Stimulated activated effector memory CD8-positive, alpha-beta T cell treated with anti-CD3 and anti-CD28 coated beads, Interleukin-12 subunit alpha, Interleukin-12 subunit beta, amount 100 ng/mL, for 72 hours (primary cell): ENCODE results near the gene PELI2.

ENCODE experiments used
- ATAC-seq: fragments of 150-1000 bp; cut with Tn5 transposase; 2 replicates; pipeline ENCODE4 v1.10.0; 2021
- DNase-seq, 2 donors: peaks; one replicate each; pipeline ENCODE4 v3.0.0; 2021 to 2022; ENCODE audit warnings: low spot score in 2 of 2
- H3K27ac Mint-ChIP-seq: one replicate; pipeline ENCODE4 v1.8.0; 2022; ENCODE audit warnings: mild to moderate bottlenecking, mixed read lengths
- H3K36me3 Mint-ChIP-seq: one replicate; pipeline ENCODE4 v1.8.0; 2022; ENCODE audit warnings: mild to moderate bottlenecking, mixed read lengths
- H3K4me1 Mint-ChIP-seq: one replicate; pipeline ENCODE4 v1.8.0; 2022; ENCODE audit warnings: mixed read lengths
- H3K4me3 Mint-ChIP-seq: one replicate; pipeline ENCODE4 v1.8.0; 2022; ENCODE audit warnings: mild to moderate bottlenecking, mixed read lengths
- H3K9me3 Mint-ChIP-seq: one replicate; pipeline ENCODE4 v1.8.0; 2022; ENCODE audit warnings: mixed read lengths

PELI2 gene

DNA sequence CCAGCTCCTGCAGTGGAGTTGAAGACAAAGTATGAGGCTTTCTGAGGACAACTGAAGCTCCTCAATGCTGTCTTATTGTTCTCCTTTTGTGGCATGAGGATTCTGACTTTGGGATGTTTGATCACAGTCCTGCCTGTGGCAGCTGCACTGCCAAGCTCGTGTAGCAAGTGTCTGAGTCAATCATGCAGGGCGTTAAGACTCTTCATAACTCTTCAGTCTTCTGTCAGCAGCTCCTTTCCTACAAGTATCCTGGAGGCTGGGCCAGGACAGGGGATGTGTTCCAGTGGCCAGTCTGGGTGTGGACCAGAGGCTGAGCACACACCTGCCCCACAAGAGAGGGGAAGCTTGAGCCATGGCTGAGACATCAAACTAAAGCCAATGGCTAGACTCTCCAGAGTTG is 94.3 kb downstream of the PELI2 start:
- DNase-seq = no peak
- Mint-ChIP-seq H3K4me3 (no peak overlapping the region), H3K36me3 (no peaks in the 10 kb centered on the region), H3K9me3 (no peaks in the 10 kb centered on the region), H3K4me1 (peaks cover 26% of the 10 kb centered on the region), H3K27ac (no peak overlapping the region)
- ATAC-seq = peak; percentile 39

DNA sequence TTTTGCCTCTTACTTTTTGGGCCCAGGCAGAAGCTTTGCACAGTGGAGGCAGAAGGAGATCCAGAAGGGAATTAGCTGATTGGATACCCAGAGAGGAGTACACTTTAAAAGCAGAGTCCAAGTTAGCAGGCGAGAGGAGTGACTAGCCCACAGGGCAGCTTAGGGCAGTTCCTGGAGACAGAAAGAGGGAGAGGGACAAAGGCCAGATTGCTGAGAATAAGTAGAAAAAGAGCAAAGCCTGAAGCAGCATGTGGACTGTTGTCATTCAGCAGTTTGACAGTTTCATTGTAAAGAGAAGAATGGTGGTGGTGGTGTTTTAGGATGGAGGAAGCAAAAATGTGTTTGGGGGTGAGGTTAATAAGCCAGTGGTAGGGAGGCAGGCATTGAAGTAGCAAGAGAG is 95.1 kb downstream of the PELI2 start:
- Mint-ChIP-seq H3K27ac (no peak overlapping the region), H3K9me3 (no peaks in the 10 kb centered on the region), H3K4me1 (peaks cover 26% of the 10 kb centered on the region), H3K36me3 (no peaks in the 10 kb centered on the region), H3K4me3 (no peak overlapping the region)
- ATAC-seq = no peak
- DNase-seq = no peak

DNA sequence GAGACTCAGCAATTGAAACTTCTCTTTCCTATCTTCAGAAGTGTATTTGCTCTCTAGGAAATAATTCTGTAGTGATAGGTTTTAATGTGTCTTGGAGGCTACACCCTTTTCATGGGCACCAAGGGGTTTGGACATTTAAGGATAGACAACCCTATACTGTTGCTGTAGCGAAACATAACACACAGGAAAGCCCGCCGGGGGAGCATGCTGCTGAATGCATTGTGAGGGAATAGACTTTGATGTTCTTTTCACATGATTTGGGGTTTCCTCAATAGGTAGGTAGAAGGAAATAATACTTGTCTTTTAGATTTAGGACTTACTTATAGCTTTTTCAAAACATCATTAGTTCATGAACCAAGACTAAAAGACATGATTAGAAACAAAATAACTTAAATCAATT is 97.0 kb downstream of the PELI2 start:
- Mint-ChIP-seq H3K27ac (no peak overlapping the region), H3K4me3 (no peak overlapping the region), H3K4me1 (peaks cover 20% of the 10 kb centered on the region), H3K9me3 (no peaks in the 10 kb centered on the region), H3K36me3 (no peaks in the 10 kb centered on the region)
- ATAC-seq (no peak), DNase-seq (no peak)

DNA sequence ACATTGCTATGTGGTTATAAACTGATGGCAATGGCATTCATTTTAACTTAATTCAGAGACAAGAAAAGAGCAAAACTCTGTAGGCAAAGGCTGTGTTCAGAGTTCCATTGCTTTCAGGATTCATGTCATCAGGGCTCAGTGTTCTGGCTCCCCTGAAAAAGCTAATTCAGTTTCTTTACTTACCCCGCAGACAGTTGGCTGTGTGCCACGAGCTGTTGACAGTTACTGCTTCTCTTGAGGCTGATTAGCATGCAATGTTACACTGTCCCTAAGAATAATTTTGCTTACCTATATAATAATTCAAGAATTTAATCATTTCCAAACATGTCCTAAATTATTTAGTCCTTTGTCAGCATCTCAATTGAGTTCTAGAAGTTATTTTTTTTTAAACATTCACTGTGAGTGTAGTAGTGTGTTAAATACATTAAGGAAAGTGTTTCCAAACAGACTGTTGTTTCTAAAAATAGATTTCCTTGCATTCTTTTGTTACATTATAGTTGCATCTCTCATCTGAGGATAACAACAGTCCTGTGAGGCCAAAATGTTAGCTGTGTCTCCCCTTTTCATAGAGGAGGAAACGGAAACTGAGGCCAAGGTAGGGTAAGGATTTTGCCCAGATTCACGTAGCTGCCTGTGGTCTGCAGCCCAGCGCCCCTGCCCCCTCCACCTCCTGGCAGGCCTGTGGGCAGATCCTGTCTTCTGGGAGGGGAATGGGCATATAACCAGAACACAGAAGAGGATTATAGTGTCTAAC is 98.6 kb downstream of the PELI2 start:
- no peak for DNase-seq

DNA sequence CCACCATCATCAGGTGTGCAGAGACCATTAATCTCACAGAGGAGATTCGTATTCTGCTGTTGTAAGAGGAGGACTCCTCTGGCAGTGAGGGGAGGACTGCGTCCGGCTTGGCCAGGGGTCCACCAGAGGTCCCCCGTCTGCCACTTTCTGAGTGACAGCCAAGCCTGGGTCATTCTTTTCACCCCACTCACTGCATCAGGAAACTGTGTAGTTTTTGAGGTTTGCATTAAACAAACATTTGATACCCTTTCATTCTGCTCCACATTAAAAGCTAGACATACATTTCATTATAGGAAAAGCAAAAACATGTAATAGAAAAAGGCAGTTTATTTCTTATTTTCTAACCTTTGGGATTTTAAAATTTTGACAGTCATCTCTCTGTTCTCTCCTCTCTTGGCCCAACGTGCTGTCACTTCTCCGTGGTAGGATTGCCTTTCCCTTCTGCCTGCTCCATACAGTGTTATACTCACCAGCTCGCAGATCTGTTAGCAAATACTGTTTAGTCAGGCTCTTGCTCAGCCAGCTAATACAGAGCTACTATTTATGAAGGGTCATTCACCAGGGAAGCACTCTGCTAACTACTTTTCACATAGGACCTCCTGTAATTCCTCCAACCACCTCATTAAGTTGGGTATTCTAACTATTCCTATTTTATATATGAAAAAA is 99.3 kb downstream of the PELI2 start:
- no peaks in the 10 kb centered on the region for H3K9me3 Mint-ChIP-seq
- peaks cover 14% of the 10 kb centered on the region for H3K4me1 Mint-ChIP-seq
- H3K36me3 Mint-ChIP-seq = no peaks in the 10 kb centered on the region
- H3K4me3 Mint-ChIP-seq = no peak overlapping the region
- no peak for ATAC-seq
- no peak overlapping the region for H3K27ac Mint-ChIP-seq
- DNase-seq = no peak

More for the DNA sequence above, 98.6 kb downstream of the PELI2 start:
- Mint-ChIP-seq H3K36me3 (no peaks in the 10 kb centered on the region), H3K27ac (no peak overlapping the region), H3K9me3 (no peaks in the 10 kb centered on the region), H3K4me1 (peaks cover 14% of the 10 kb centered on the region), H3K4me3 (no peak overlapping the region)
- no peak for ATAC-seq

DNA sequence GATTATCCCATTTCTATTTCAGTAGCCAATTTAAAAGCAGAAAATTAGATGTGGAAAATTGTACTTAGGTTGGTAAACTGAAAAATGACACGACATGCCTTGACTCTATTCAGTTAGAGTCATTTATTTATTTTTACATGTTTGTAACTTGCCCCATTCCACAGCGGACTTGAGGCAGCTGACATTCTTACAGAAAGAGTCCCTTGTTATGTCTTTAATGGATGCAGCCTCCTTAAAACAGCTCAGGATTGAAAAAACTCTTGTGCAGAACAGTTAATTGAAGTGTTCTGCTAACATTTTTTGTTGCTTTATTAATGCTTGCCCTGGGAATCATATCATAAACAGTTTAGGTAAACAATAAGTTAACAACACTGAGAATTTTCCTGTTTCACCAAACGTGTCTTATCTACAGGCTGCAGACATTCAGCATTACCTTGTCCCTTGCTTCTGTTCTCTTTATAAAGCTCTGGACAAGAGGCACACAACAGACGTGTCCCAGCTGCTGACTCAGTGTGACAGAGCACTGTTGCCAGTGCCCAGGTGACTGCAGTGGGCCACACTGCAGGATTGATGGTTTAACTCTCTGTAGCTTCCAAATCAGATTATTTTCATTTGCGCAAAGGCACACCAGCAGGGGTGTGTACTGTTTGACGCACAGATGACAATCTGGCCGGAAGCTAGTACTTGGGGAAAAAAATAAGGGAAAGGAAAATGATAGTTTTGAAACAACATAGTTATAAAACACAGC is 101.6 kb downstream of the PELI2 start:
- Mint-ChIP-seq H3K36me3 (no peaks in the 10 kb centered on the region), H3K9me3 (no peaks in the 10 kb centered on the region), H3K4me1 (no peaks in the 10 kb centered on the region), H3K4me3 (no peak overlapping the region), H3K27ac (no peak overlapping the region)
- ATAC-seq = no peak
- no peak for DNase-seq

DNA sequence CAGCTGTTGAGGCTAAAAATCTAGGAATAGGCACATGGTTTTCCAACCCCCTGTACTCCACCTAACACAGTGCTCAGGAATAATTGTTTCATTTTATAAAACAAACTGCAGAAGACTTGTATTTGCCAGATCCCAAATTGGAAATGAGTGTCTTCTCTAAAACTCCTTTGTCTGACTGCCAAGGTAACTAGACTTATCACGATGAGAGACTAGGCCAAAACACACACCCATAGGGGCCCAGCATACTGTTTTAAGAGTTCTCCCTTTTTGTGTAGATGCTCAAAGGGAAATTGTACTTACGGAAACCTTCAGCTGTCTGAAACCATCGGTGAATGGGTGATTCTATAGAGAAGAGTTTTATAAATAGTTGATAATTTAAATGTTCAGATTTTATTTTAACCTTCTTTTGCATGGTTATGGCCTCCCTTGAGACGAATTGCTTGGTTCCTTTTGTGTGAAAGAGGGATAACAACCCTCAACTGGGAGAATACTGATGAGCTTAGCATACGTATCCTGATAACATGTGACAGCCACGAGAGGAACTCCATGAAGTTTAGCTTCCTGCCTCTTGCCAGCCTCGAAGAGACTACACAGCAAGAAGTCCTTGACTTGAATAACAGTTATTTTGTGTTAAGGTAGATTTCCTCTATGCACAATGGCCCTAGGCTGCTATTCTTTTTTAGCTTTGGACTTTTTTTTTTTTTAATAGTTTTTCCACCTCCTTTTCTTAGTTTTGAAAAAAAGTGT is 103.3 kb downstream of the PELI2 start:
- Mint-ChIP-seq H3K4me1 (no peaks in the 10 kb centered on the region), H3K27ac (no peak overlapping the region), H3K9me3 (no peaks in the 10 kb centered on the region), H3K36me3 (no peaks in the 10 kb centered on the region), H3K4me3 (no peak overlapping the region)
- no peak for DNase-seq
- no peak for ATAC-seq

DNA sequence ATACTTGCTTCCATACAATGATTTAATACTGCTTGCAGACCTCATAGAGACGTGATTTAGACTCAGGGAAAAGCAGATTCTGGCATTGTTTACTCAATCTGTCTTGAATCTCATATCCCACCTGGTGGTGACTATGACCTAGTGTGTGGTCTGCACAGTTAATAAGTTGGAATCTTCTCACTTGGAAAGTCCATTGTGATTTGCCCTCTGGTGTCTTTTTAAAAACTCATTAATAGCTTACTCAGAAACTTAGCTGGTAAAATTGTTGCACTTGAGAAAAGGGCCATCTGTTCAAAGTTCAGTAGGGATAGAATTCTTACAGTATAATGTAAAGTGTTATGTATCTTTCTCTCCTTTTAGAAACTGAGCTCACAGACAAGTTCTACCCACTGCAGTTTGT is 106.0 kb downstream of the PELI2 start:
- DNase-seq (no peak), ATAC-seq (no peak)
- H3K36me3 Mint-ChIP-seq = no peaks in the 10 kb centered on the region
- H3K4me3 Mint-ChIP-seq = no peak overlapping the region
- H3K9me3 Mint-ChIP-seq = no peaks in the 10 kb centered on the region
- H3K27ac Mint-ChIP-seq = no peak overlapping the region
- no peaks in the 10 kb centered on the region for H3K4me1 Mint-ChIP-seq

DNA sequence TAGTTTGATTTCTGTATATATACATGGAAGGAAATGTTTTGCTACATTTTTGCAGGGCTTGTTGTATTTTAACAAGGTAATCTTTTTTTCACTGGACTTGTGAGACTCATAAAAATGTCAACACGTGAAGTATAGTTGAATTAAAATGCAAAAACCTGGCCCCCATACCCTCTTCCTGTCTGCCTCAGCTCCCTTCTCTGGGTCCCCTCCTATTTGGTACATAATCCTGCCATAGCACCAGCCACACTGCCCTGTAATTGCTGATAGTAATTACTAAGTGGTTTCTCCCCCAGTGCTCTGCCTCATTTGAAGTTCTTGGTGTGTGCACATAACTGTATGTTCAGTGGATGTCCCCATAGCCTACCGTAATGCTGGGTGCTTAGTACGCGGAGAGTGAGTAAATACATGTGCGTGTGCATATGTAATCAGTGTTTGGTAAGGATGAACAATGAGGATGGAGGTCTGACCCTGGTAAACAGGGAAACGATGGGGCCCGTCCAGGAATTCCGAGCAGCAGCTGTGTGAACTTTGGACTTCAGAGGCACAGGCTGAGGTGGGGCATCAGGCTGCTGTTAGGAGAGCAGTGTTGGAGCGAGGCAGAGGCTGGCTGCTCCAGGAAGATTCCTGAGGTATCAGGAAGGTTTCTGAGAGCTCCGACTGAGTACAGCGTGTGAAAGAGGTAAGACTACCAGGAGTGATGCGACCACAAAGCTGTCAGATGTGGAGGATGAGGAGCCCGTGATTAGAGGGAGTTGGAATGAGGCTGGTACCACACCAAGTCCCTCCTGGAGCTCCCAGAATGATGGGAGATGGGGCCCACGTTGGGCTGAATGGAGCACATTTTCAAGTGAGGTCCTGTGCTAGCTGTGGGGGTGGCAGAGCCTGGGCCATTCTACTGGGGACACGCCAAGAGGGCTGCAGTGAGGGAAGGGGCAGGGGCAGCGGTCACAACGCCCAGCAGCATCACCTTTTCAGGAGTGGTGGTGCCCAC is 106.8 kb downstream of the PELI2 start:
- no peak for DNase-seq
- no peaks in the 10 kb centered on the region for H3K36me3 Mint-ChIP-seq
- no peak overlapping the region for H3K27ac Mint-ChIP-seq
- H3K4me3 Mint-ChIP-seq = no peak overlapping the region
- no peaks in the 10 kb centered on the region for H3K4me1 Mint-ChIP-seq
- no peaks in the 10 kb centered on the region for H3K9me3 Mint-ChIP-seq
- ATAC-seq = no peak

DNA sequence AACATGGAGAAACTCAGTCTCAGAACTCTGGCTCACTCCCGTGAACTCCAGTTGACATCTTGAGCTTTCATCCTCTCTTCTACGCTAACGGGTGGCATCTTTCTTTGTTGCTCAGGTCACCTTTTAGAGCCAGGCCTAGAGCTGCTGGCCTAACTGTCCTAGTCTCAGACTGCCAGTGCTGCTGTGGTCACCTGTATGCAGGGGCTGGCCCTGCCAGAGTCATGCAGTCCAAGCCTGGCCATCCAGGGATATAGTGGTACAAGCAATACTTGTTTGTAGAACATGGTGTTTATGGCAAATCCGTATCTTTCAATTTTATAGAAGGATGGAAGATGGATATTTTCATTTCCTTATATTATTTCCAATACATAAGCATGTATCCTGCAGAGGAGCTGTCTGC is 117.2 kb downstream of the PELI2 start:
- H3K9me3 Mint-ChIP-seq = no peaks in the 10 kb centered on the region
- no peak overlapping the region for H3K4me3 Mint-ChIP-seq
- no peaks in the 10 kb centered on the region for H3K36me3 Mint-ChIP-seq
- ATAC-seq (no peak), DNase-seq (no peak)
- peaks cover 12% of the 10 kb centered on the region for H3K4me1 Mint-ChIP-seq
- no peak overlapping the region for H3K27ac Mint-ChIP-seq

DNA sequence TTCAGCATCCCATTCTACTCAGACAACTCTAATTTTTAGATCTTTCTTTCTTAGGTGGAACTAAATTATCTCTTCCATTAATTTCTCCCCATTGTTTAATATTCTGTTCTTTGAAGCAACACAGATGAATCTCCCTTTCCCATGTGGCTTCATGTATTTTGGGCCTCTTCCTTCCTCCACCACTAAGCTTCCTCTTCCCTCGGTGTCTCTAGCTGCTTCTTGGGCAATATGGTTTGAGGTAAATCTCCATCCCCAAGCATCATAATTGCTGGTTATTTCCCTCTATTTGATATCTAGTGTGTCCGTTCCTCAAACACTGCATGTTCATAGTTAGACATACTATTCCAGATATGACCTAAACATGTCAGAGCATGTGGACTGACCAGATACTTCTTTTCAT is 119.2 kb downstream of the PELI2 start:
- peaks cover 14% of the 10 kb centered on the region for H3K4me1 Mint-ChIP-seq
- no peaks in the 10 kb centered on the region for H3K9me3 Mint-ChIP-seq
- no peak overlapping the region for H3K4me3 Mint-ChIP-seq
- no peak for ATAC-seq
- no peaks in the 10 kb centered on the region for H3K36me3 Mint-ChIP-seq
- no peak overlapping the region for H3K27ac Mint-ChIP-seq
- no peak for DNase-seq

DNA sequence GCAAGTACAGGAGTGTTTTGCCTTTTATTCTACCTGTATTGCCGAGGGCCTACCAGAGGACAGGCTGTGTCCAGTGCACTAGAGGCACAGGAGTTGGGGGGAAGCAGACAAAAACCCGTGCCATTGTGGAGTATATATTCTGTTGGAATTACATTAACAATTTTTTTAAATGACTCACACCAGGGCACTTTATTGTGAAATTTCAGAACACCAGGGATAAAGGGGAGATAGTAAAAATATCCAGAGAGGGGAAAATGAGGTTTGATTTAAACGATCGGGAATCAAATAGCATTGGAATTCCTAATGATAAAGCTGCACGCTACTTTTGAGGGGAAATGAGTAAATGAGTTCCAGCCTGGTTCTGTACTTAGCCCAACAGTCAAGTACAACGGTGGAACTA is 123.2 kb downstream of the PELI2 start:
- Mint-ChIP-seq H3K27ac (no peak overlapping the region), H3K4me1 (peaks cover 14% of the 10 kb centered on the region), H3K9me3 (no peaks in the 10 kb centered on the region), H3K4me3 (no peak overlapping the region), H3K36me3 (no peaks in the 10 kb centered on the region)
- no peak for DNase-seq
- ATAC-seq = no peak

DNA sequence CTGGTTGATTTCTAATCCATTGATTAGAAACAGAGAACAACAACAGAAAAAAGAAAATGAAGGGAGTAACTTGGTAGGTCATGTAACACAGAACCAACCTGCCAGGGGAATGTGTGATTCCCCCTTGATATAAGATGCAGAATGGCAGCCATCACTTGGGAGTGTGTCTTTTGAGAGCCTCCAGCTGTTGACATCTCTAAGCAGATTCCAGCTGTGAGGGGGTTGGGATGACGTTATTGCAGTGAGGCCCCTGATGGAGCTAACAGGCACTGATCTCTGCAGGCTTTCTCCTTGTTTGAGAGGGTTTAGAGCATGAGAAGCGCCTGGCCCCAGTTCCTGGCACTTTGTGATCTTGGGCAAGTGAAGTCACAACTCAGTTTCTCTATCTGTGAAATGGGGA is 124.9 kb downstream of the PELI2 start:
- no peak for ATAC-seq
- H3K36me3 Mint-ChIP-seq = no peaks in the 10 kb centered on the region
- H3K4me3 Mint-ChIP-seq = no peak overlapping the region
- H3K4me1 Mint-ChIP-seq = peaks cover 8% of the 10 kb centered on the region
- H3K27ac Mint-ChIP-seq = no peak overlapping the region
- no peak for DNase-seq
- H3K9me3 Mint-ChIP-seq = no peaks in the 10 kb centered on the region

DNA sequence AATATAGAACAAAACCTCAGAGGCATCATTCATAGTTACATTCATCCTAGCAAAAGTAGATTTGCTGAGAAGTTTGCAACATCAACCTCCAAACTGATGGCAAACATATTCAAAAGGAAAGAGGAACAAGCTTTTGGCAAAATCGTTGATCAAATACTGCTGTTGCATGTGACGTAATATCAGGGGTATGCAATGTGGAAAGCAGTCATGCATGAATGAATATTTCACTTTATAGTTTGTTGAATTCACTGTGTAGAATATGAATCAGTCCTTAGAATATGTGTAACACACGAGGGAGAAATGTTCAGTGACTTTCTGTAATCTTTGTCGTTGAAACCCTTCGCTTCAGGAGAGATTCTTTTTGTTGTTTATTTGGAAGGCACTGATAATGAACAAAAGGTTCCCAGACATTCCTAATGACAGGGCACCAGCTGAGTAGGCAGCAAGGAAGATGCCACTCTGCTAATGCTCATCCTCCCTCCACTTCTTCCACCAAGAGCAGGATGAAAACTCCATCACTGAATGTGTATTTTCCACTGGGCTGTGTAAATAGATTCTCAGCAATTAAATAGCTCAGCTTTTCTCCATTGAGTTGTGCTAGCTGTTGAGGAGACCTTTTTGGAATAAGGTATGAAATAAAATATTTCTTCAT is 126.1 kb downstream of the PELI2 start:
- Mint-ChIP-seq H3K4me1 (peaks cover 8% of the 10 kb centered on the region), H3K36me3 (no peaks in the 10 kb centered on the region), H3K27ac (no peak overlapping the region), H3K4me3 (no peak overlapping the region), H3K9me3 (no peaks in the 10 kb centered on the region)
- no peak for ATAC-seq
- DNase-seq = no peak
